GM12878 (cell line): ENCODE measurements around the gene SHC1. TPM values are rescaled to one million over a fixed set of nuclear protein-coding genes. Genes with fewer than 3 reads are reported as not detected.

Experiments
- ATAC-seq: fragments of 200-7000 bp; cut with Tn5 transposase; 3 replicates; pipeline ENCODE4 v1.9.1; 2020; ENCODE audit warnings: mild to moderate bottlenecking, moderate library complexity
- BruUV-seq: library from RNA; stranded (reverse); fragments of 400-500 nt; replicated peaks from 2 replicates; lab custom pipeline; 2021; lab: Mats Ljungman, UMichigan
- CTCF ChIA-PET: fragments of 300-600 bp; sonication (Branson Sonifier 250); formaldehyde crosslinking; extraction: SDS; loops from one replicate; lab custom pipeline; 2021; ENCODE audit warnings: inconsistent platforms; lab: Yijun Ruan, JAX
- POLR2A ChIA-PET: fragments of 350-600 bp; formaldehyde crosslinking; extraction: SDS; loops from one replicate; lab custom pipeline; 2021; ENCODE audit warnings: inconsistent platforms; lab: Charles Lee
- RAD21 ChIA-PET: fragments of 300-600 bp; sonication (Branson Sonifier 250); formaldehyde crosslinking; loops from one replicate; lab custom pipeline; 2023; ENCODE audit warnings: antibody characterized with exemption; ENCODE audit not compliant: unreplicated experiment; lab: Charles Lee
- SMC1A ChIA-PET: fragments of 300-600 bp; sonication (Branson Sonifier 250); formaldehyde crosslinking; loops from one replicate; lab custom pipeline; 2023; ENCODE audit not compliant: unreplicated experiment, uncharacterized antibody; lab: Charles Lee
- DNase-seq: peaks from one replicate; pipeline ENCODE4 v3.0.0-alpha.2; 2011; ENCODE audit warnings: low read depth, low spot score
- FAIRE-seq: peaks from 3 replicates; lab custom pipeline; 2011; peaks lifted over from hg19 to GRCh38; lab: Jason Lieb, UNC
- H2AFZ ChIP-seq: 2 replicates; pipeline ENCODE4 v1.6.0; 2011; ENCODE audit warnings: low read depth, low read length, control low read depth; ENCODE audit not compliant: control insufficient read depth
- H3K27ac ChIP-seq: 2 replicates; pipeline ENCODE4 v1.5.1; 2011; ENCODE audit warnings: control low read depth; ENCODE audit not compliant: control insufficient read depth, insufficient read depth
- H3K27me3 ChIP-seq, 2 experiments: replicated peaks in 1 of 2; 2 replicates each; pipeline versions ENCODE4 v1.6.0 to v1.6.1; 2011; ENCODE audit warnings: low read length in 1 of 2; ENCODE audit not compliant: control insufficient read depth in 2 of 2, insufficient read depth in 2 of 2
- H3K36me3 ChIP-seq, 2 experiments: 2 replicates each; pipeline ENCODE4 v1.5.1; 2011; ENCODE audit warnings: low read length in 1 of 2; ENCODE audit not compliant: control insufficient read depth in 2 of 2, insufficient read depth in 2 of 2
- H3K4me1 ChIP-seq: 2 replicates; pipeline ENCODE4 v1.6.1; 2011; ENCODE audit warnings: mild to moderate bottlenecking, low read length, moderate library complexity, mixed read lengths; ENCODE audit not compliant: control insufficient read depth, insufficient read depth
- H3K4me2 ChIP-seq: 2 replicates; pipeline ENCODE4 v1.6.0; 2011; ENCODE audit warnings: control low read depth; ENCODE audit not compliant: control insufficient read depth, insufficient read depth
- H3K4me3 ChIP-seq: fragments of 200-600 bp; sonication (generic); 2 replicates; pipeline ENCODE4 v1.5.1; 2016
- H3K79me2 ChIP-seq: 2 replicates; pipeline ENCODE4 v1.6.0; 2011; ENCODE audit warnings: low read length; ENCODE audit not compliant: control insufficient read depth, insufficient read depth
- H3K9ac ChIP-seq: 2 replicates; pipeline ENCODE4 v1.8.0; 2011; ENCODE audit warnings: low read length, control low read depth, mixed read lengths; ENCODE audit not compliant: control insufficient read depth, insufficient read depth
- H3K9me3 ChIP-seq: replicated peaks from 3 replicates; pipeline ENCODE4 v1.5.1; 2011; ENCODE audit warnings: mild to moderate bottlenecking, low read length; ENCODE audit not compliant: control insufficient read depth, insufficient read depth
- H4K20me1 ChIP-seq: 2 replicates; pipeline ENCODE4 v1.6.0; 2011; ENCODE audit not compliant: control insufficient read depth, insufficient read depth
- CBX5 ChIP-seq: sonication (generic); IDR thresholded peaks from 2 replicates; pipeline ENCODE4 v1.6.1; 2016; ENCODE audit warnings: low read depth, moderate library complexity, mild to moderate bottlenecking, inconsistent platforms
- CEBPB ChIP-seq, 2 experiments: fragments of 150-350 bp in 1 of 2; IDR thresholded peaks; 2 replicates each; pipeline ENCODE4 v1.6.1; 2012 to 2014; ENCODE audit warnings: low read depth in 2 of 2, low read length in 2 of 2, borderline replicate concordance in 1 of 2, inconsistent platforms in 1 of 2
- EP300 ChIP-seq, 2 experiments: fragments of 150-350 bp in 1 of 2; IDR thresholded peaks; 2 replicates each; pipeline ENCODE4 v1.6.1; 2011 to 2012; ENCODE audit warnings: low read depth in 2 of 2, low read length in 2 of 2, borderline replicate concordance in 1 of 2, improper control_type of control experiment in 1 of 2, inconsistent platforms in 1 of 2; ENCODE audit not compliant: control insufficient read depth in 1 of 2
- FOS ChIP-seq: IDR thresholded peaks from 3 replicates; pipeline ENCODE4 v1.6.1; 2011; ENCODE audit warnings: borderline replicate concordance; ENCODE audit not compliant: insufficient read length; ENCODE audit errors: extremely low read depth
- IKZF1 ChIP-seq: fragments of 450-650 bp; conservative IDR thresholded peaks from 2 replicates; pipeline ENCODE4 v1.6.1; 2017; ENCODE audit warnings: antibody characterized with exemption, mild to moderate bottlenecking
- JUNB ChIP-seq: IDR thresholded peaks from 2 replicates; pipeline ENCODE4 v1.6.1; 2016; ENCODE audit warnings: antibody characterized with exemption, mild to moderate bottlenecking
- KLF5 ChIP-seq: fragments of 450-650 bp; IDR thresholded peaks from 2 replicates; pipeline ENCODE4 v1.6.1; 2014; ENCODE audit warnings: mild to moderate bottlenecking; ENCODE audit not compliant: partially characterized antibody
- NBN ChIP-seq: fragments of 450-650 bp; IDR thresholded peaks from 2 replicates; pipeline ENCODE4 v1.6.1; 2016
- NKRF ChIP-seq: fragments of 450-650 bp; conservative IDR thresholded peaks from 2 replicates; pipeline ENCODE4 v1.6.1; 2017; ENCODE audit warnings: mild to moderate bottlenecking, moderate library complexity
- RELB ChIP-seq: fragments of 450-650 bp; IDR thresholded peaks from 2 replicates; pipeline ENCODE4 v1.6.1; 2017; ENCODE audit warnings: low read depth, mild to moderate bottlenecking, moderate library complexity
- SMC3 ChIP-seq: IDR thresholded peaks from 2 replicates; pipeline ENCODE4 v1.6.1; 2011; ENCODE audit warnings: low read length, improper control_type of control experiment, borderline replicate concordance
- TCF12 ChIP-seq: IDR thresholded peaks from 2 replicates; pipeline ENCODE4 v1.6.1; 2011; ENCODE audit warnings: low read depth, mild to moderate bottlenecking, low read length
- TCF3 ChIP-seq: IDR thresholded peaks from 2 replicates; pipeline ENCODE4 v1.6.1; 2012; ENCODE audit warnings: low read depth, mild to moderate bottlenecking, low read length, borderline replicate concordance; ENCODE audit not compliant: insufficient read depth
- ZNF384 ChIP-seq: IDR thresholded peaks from 2 replicates; pipeline ENCODE4 v1.6.1; 2012; ENCODE audit warnings: low read depth, mild to moderate bottlenecking, low read length, improper control_type of control experiment, borderline replicate concordance
- WGBS: methylation state at CpG from one replicate; pipeline ENCODE4 v1.1.6; 2016; ENCODE audit warnings: low lambda C conversion rate; ENCODE audit not compliant: insufficient replicate concordance, insufficient coverage; ENCODE audit errors: missing lambda C conversion rate; 5-methylcytosine and 5-hydroxymethylcytosine counted together
- in situ Hi-C: fragments of 300-500 bp; cut with MboI; formaldehyde crosslinking; loops from 9 replicates; pipeline ENCODE4 v1.14.3; 2018; ENCODE audit warnings: mixed read lengths
- intact Hi-C: fragments of 100-400 bp; cut with micrococcal nuclease; formaldehyde crosslinking; loops from one replicate; pipeline ENCODE4 v1.14.2; 2022; ENCODE audit not compliant: unreplicated experiment
- polyA plus RNA-seq, 11 experiments: library from polyadenylated mRNA; depleted of rRNA in 4 of 11; unstranded in 6 of 11; stranded (reverse) in 5 of 11; fragments of >200 nt; fragmentation: Nextera tagmentation in 4 of 11; fragmentation: Illumina TruSeq in 1 of 11; extraction: Ambion mirVana in 4 of 11; extraction: Trizol in 1 of 11; gene quantifications; 1 replicate in 1 of 11; 2 replicates in 10 of 11; pipeline versions ENCODE4 v1.2.1 to v1.2.3, GENCODE V29; 2011 to 2016; ENCODE audit warnings: inconsistent platforms in 2 of 11, missing spikeins in 2 of 11, low read depth in 1 of 11
- total RNA-seq, 4 experiments: library from RNA; depleted of rRNA in 3 of 4; stranded (reverse); fragments of >200 nt in 3 of 4; fragmentation: Illumina TruSeq in 1 of 4; extraction: Trizol in 1 of 4; gene quantifications; 2 replicates each; pipeline versions ENCODE4 v1.2.1 to v1.2.3, GENCODE V29; 2013 to 2021

SHC1 gene
- total and polyA plus RNA-seq, 10 of the 15 experiments (the other 5 are each of a cell fraction or from before 2014, with no cell fraction given), result 2.6 to 49.3 (median 25.2) TPM

GRCh38 chr1:154952664-154953063 is 17.9 kb downstream of the SHC1 start (continued):
- no peak for TF ChIP-seq NKRF

- H3K4me2 ChIP-seq, result peak overlapping the region; percentile 64
- WGBS, result 36% methylated on average over 15 of the region's 15 CpGs
- FAIRE-seq, result no peak
These were observed 18.5 kb downstream of the SHC1 start for GRCh38 chr1:154951901-154952657.

More at GRCh38 chr1:154951901-154952657, 18.5 kb downstream of the SHC1 start:
- DNase-seq (no peak), ATAC-seq (peak; percentile 42)
- Histone ChIP-seq H3K27ac (peak overlapping the region; percentile 50), H3K36me3 (peaks cover 0 to 4% of the 10 kb centered on the region in 2 experiments; a peak in 2 of 4 replicates), H3K4me3 (peak overlapping the region; percentile 66), H3K9me3 (no peaks in the 10 kb centered on the region), H2AFZ (no peak overlapping the region), H4K20me1 (no peaks in the 10 kb centered on the region), H3K4me1 (peaks cover 42% of the 10 kb centered on the region), H3K79me2 (peaks cover 5% of the 10 kb centered on the region), H3K27me3 (no peaks in the 10 kb centered on the region), H3K9ac (peak overlapping the region; percentile 36)
- BruUV-seq, result no TSS peak
- ChIA-PET SMC1A (interaction anchor here (0.8 to 2.2 kb wide), 7 partner anchors 9 to 282 kb away, joined by 3 to 7 read pairs (median 3); no protein-coding TSS in a partner anchor), RAD21 (interaction anchor here (0.6 to 1.2 kb wide), 9 partner anchors 14 to 344 kb away, joined by 3 to 6 read pairs (median 3); partner anchors contain the start of genes ADAM15 and PMVK), CTCF (interaction anchor here (0.7 to 2.8 kb wide), 14 partner anchors 8 to 393 kb away, joined by 3 to 13 read pairs (median 4); partner anchors contain the start of genes CKS1B, PYGO2 and SHC1), POLR2A (interaction anchor here (0.6 to 12.3 kb wide), 10 partner anchors 9 to 133 kb away, joined by 3 to 140 read pairs (median 5); partner anchors contain the start of genes CKS1B, FLAD1, PYGO2 and SHC1)
- in situ Hi-C loops (no loop called here), intact Hi-C loops (no loop called here)
- 0 out of 2 replicates have a peak, but pooled peaks have one; percentile 1 for TF ChIP-seq TCF12
- TF ChIP-seq JUNB, result no peak
- TF ChIP-seq TCF3, result no peak
- peak; percentile 56; the same call in 1 of the 2 replicates for TF ChIP-seq RELB
- TF ChIP-seq FOS, result no peak
- TF ChIP-seq CBX5, result no peak
- TF ChIP-seq CEBPB (IDR thresholded peaks at IDR 0.05; ENCODE audit: borderline replicate concordance in 1 of 2, low read depth in 2 of 2, low read length in 2 of 2), result no peak
- TF ChIP-seq ZNF384, result no peak
- no peak for TF ChIP-seq KLF5
- 0 out of 2 replicates have a peak, but pooled peaks have one; percentile 27 for TF ChIP-seq IKZF1
- no peak for TF ChIP-seq NKRF
- TF ChIP-seq SMC3, result no peak
- TF ChIP-seq NBN, result 0 out of 2 replicates have a peak, but pooled peaks have one; percentile 25
- TF ChIP-seq EP300 (IDR thresholded peaks at IDR 0.05; ENCODE audit: borderline replicate concordance in 1 of 2, control insufficient read depth in 1 of 2, low read depth in 2 of 2, low read length in 2 of 2), result 0 out of 4 replicates have a peak, but pooled peaks of 1 of the 2 experiments have one; percentile 26
